BE2C (cell line): ENCODE measurements around the gene GPR37L1.
A peak's percentile ranks its signal among the peaks of the same experiment; 100 is the strongest.

Experiments used
- DNase-seq: peaks from one replicate; pipeline ENCODE4 v3.0.0-alpha.2; 2020
- H3K27me3 ChIP-seq: fragments of 250-450 bp; sonication (Bioruptor Pico); 2 replicates; pipeline ENCODE4 v1.5.1; 2020; ENCODE audit warnings: mild to moderate bottlenecking
- H3K36me3 ChIP-seq: fragments of 250-450 bp; sonication (Bioruptor Pico); 2 replicates; pipeline ENCODE4 v1.5.1; 2020; ENCODE audit warnings: mild to moderate bottlenecking
- H3K4me1 ChIP-seq: fragments of 250-450 bp; sonication (Bioruptor Pico); 2 replicates; pipeline ENCODE4 v1.5.1; 2020
- H3K4me3 ChIP-seq: 2 replicates; pipeline ENCODE4 v1.5.1; 2011; ENCODE audit warnings: low read depth, low read length
- H3K9me3 ChIP-seq: fragments of 250-450 bp; sonication (Bioruptor Pico); 2 replicates; pipeline ENCODE4 v1.5.1; 2020
- TF ChIP-seq, protein P1 (sequence below): IDR thresholded peaks from 2 replicates; pipeline ENCODE4 v1.5.1; 2012; ENCODE audit warnings: mild to moderate bottlenecking, low read depth, low read length

GPR37L1 gene

DNA sequence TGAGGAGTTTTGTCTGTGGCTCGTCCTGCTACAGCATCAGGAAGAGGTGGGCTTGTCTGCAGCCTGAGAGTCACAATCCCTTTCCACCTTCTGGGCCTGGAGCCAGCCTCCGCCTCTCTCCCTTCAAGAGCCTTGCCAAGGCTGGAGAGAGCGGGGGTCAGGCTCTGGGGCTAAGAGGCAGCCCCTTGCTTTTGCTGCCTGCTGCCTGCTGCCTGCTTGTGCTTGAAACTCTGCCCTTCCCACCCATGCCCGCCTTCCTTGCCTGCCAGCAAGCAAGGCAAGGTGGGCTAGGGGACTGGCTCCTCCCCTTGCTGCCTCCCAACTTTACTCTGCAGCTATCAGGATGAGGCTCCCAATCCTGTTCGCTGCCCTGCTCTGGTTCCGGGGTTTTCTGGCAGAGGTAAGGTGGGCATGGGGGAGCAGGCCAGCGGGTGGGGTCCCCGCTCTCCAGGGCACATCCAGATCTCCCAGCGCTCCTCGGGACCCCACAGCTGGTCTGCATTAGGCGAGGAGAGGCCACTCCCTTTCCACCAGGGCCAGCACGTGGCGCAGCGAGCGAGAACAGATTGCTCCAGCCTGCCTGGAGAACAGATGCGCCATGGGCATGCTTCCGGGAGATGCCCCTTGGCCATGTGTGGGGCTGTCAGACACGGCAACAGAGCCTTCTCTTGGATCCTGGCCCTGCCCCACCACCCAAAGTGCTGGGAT lies 45.1 kb downstream of the GPR37L1 start:
- H3K27me3 ChIP-seq = no peaks in the 10 kb centered on the region
- DNase-seq = peak; percentile 93
- peaks cover 9% of the 10 kb centered on the region for H3K4me1 ChIP-seq
- TF ChIP-seq, protein P1, sequence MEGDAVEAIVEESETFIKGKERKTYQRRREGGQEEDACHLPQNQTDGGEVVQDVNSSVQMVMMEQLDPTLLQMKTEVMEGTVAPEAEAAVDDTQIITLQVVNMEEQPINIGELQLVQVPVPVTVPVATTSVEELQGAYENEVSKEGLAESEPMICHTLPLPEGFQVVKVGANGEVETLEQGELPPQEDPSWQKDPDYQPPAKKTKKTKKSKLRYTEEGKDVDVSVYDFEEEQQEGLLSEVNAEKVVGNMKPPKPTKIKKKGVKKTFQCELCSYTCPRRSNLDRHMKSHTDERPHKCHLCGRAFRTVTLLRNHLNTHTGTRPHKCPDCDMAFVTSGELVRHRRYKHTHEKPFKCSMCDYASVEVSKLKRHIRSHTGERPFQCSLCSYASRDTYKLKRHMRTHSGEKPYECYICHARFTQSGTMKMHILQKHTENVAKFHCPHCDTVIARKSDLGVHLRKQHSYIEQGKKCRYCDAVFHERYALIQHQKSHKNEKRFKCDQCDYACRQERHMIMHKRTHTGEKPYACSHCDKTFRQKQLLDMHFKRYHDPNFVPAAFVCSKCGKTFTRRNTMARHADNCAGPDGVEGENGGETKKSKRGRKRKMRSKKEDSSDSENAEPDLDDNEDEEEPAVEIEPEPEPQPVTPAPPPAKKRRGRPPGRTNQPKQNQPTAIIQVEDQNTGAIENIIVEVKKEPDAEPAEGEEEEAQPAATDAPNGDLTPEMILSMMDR = no peak
- no peaks in the 10 kb centered on the region for H3K36me3 ChIP-seq
- H3K4me3 ChIP-seq = peak overlapping the region; percentile 58
- no peaks in the 10 kb centered on the region for H3K9me3 ChIP-seq

DNA sequence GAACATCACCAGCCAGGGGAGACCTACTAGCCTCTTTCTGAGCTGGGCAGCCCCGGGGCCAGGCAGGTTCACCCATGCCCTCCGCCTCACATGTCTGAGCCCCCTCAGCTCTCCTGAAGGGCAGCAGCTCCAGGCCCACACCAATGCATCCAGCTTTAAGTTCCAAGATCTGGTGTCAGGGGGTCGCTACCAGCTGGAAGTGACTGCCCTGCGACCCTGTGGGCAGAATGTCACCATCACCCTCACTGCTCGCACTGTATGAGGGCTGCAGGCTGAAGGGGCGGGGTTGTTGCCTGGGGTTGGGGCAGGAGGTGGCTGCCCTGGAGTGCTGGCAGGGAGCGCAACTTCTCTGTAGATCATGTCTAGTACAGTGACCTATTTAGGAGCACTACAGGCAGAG lies 46.1 kb downstream of the GPR37L1 start:
- H3K4me1 ChIP-seq = peaks cover 9% of the 10 kb centered on the region
- TF ChIP-seq, protein P1 = no peak
- no peaks in the 10 kb centered on the region for H3K9me3 ChIP-seq
- peak overlapping the region; percentile 58 for H3K4me3 ChIP-seq
- DNase-seq = no peak
- no peaks in the 10 kb centered on the region for H3K27me3 ChIP-seq
- H3K36me3 ChIP-seq = no peaks in the 10 kb centered on the region

DNA sequence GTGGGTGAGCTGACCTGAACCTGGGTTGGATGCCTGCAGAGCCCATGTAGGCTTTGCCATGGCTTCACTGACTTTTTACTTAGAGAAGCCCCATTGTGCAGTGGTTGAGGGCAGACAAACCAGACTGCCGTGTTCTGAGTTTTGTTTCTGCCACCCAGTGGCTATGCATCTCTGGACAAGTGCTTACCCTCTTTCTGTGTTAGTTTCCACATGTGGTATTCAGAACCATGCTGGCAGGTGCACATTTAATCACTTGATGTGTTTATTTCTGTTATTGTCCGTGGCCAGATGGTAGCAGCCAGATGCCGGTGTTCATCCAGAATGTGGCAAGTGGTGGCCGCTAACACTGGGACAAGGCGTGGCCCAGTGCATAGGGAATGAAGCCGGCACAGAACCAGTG lies 48.0 kb downstream of the GPR37L1 start:
- Histone ChIP-seq H3K4me1 (peaks cover 9% of the 10 kb centered on the region), H3K9me3 (no peaks in the 10 kb centered on the region), H3K27me3 (no peaks in the 10 kb centered on the region), H3K36me3 (no peaks in the 10 kb centered on the region), H3K4me3 (no peak overlapping the region)
- no peak for DNase-seq
- TF ChIP-seq, protein P1 = no peak

DNA sequence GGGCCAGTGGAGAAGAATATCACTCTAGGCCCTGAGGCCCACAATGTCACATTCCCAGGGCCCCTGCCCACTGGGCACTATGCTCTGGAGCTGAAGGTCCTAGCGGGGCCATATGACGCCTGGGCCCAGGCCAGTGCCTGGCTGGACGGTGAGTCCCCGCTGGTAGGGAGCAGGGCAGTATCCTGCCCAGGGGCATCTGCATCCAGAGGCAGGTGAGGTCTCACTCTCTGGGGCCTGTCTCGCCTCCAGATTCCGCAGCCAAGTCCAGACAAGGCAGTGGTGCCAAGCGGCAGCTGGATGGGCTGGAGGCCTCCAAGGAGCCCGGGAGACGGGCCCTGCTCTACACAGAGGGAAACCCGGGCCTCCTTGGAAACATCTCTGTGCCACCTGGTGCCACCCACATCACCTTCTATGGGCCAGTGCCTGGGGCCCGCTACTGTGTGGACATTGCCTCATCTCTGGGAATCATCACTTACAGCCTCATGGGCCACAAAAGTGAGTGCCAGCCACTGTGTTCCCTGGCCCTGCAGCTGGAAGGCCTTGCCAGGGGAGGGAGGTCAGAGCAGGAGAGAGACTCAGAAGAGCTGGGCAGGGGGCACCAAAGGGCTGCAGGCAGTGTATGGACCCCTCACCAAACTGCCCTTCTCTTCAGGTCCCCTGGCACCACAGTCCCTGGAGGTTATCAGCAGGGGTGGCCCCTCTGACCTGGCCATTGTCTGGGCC lies 48.7 kb downstream of the GPR37L1 start:
- Histone ChIP-seq H3K4me3 (no peak overlapping the region), H3K36me3 (no peaks in the 10 kb centered on the region), H3K27me3 (no peaks in the 10 kb centered on the region), H3K9me3 (no peaks in the 10 kb centered on the region), H3K4me1 (peaks cover 9% of the 10 kb centered on the region)
- TF ChIP-seq, protein P1 = no peak
- DNase-seq = no peak

DNA sequence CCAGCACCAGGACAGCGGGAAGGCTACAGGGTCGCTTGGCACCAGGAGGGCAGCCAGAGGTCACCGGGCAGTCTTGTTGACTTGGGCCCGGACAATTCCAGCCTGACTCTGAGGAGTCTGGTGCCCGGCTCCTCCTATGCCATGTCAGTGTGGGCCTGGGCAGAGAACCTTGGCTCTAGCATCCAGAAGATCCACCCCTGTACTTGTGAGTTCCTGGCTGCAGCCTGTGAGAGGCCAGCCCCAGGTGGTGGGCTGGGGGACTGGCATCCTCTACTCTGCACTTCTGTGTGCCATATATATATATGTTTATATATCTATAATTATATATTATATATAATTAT lies 49.3 kb downstream of the GPR37L1 start:
- Histone ChIP-seq H3K36me3 (no peaks in the 10 kb centered on the region), H3K9me3 (no peaks in the 10 kb centered on the region), H3K4me1 (peaks cover 9% of the 10 kb centered on the region), H3K27me3 (no peaks in the 10 kb centered on the region), H3K4me3 (no peak overlapping the region)
- TF ChIP-seq, protein P1 = no peak
- DNase-seq = no peak

DNA sequence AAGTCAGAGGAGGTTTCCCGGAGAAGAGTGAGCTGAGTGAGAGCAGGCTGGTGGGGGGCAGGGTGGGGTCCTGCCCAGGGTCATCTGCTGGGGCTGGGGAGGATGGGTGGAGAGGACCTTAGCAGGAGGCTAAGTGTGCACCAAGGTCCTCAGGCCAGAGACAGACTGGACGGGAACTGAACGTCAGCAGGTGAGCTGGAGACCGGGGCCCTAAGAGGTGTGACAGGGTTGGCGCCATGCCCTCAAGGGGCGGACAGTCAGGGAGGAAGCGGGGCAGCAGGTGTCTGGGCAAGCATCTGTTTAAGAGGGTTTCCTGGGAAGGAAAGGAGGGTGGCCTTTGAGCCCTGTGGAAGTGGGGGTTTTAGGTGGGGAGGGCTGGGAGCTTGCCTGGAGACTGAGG lies 51.3 kb downstream of the GPR37L1 start:
- DNase-seq = no peak
- Histone ChIP-seq H3K27me3 (no peaks in the 10 kb centered on the region), H3K4me3 (no peak overlapping the region), H3K36me3 (no peaks in the 10 kb centered on the region), H3K9me3 (no peaks in the 10 kb centered on the region), H3K4me1 (no peaks in the 10 kb centered on the region)
- TF ChIP-seq, protein P1 = no peak
